ENCODE data around the gene PPP1R13B. TPM values are rescaled to one million over a fixed set of nuclear protein-coding genes. Genes with fewer than 3 reads are reported as not detected.
"Not testable (repeated sequence)": the region's sequence is repeated elsewhere in the genome, so short reads cannot be mapped to it uniquely, and the experiment has no call there.

The PPP1R13B gene
- total and polyA plus RNA-seq, 2 experiments from 2014 or later, result 9.4 to 20.2 TPM

- H4K20me1 ChIP-seq (ENCODE audit: insufficient read depth, poor library complexity, severe bottlenecking), result peaks cover 14% of the 10 kb centered on the region
- 97% methylated on average over 22 of the region's 22 CpGs for WGBS (ENCODE audit: low lambda C conversion rate, missing lambda C conversion rate)
- H3K27me3 ChIP-seq, result no peaks in the 10 kb centered on the region
- no peak overlapping the region for H3K4me2 ChIP-seq
- DNase-seq (ENCODE audit: low spot score), result no peak
- no peaks in the 10 kb centered on the region for H3K36me3 ChIP-seq (replicated peaks; ENCODE audit: insufficient read depth, low read depth)
- no peaks in the 10 kb centered on the region for H3K9me2 ChIP-seq (replicated peaks; ENCODE audit: insufficient read depth)
- H3K79me2 ChIP-seq, result peaks cover 10% of the 10 kb centered on the region
- no peak overlapping the region for H3K27ac ChIP-seq
- peaks cover 27% of the 10 kb centered on the region for H3K4me1 ChIP-seq (ENCODE audit: insufficient read depth)
- no peaks in the 10 kb centered on the region for H3K9me3 ChIP-seq (ENCODE audit: low read depth)
- H3K4me3 ChIP-seq, result no peak overlapping the region
- TF ChIP-seq CTCF (IDR thresholded peaks at IDR 0.05; ENCODE audit: poor library complexity) (no peak), EZH2 (IDR thresholded peaks at IDR 0.05; ENCODE audit: borderline replicate concordance) (no peak), EZH2phosphoT487 (IDR thresholded peaks at IDR 0.05; ENCODE audit: low read depth, severe bottlenecking, unreplicated experiment) (no peak)
- H2AFZ ChIP-seq, result no peak overlapping the region
These were observed 153.9 kb downstream of the PPP1R13B start for GRCh38 chr14:103693515-103693914.

- Histone ChIP-seq H3K36me3 (replicated peaks; ENCODE audit: insufficient read depth, low read depth) (no peaks in the 10 kb centered on the region), H4K20me1 (ENCODE audit: insufficient read depth, poor library complexity, severe bottlenecking) (peaks cover 14% of the 10 kb centered on the region), H3K27me3 (no peaks in the 10 kb centered on the region), H3K4me2 (no peak overlapping the region), H3K79me2 (peaks cover 10% of the 10 kb centered on the region), H3K27ac (no peak overlapping the region), H3K9me2 (replicated peaks; ENCODE audit: insufficient read depth) (no peaks in the 10 kb centered on the region), H3K4me3 (no peak overlapping the region), H3K4me1 (ENCODE audit: insufficient read depth) (peaks cover 26% of the 10 kb centered on the region), H3K9me3 (ENCODE audit: low read depth) (no peaks in the 10 kb centered on the region), H2AFZ (no peak overlapping the region)
- 90% methylated on average over 12 of the region's 12 CpGs for WGBS (ENCODE audit: low lambda C conversion rate, missing lambda C conversion rate)
- no peak for DNase-seq (ENCODE audit: low spot score)
- no peak for TF ChIP-seq EZH2phosphoT487 (IDR thresholded peaks at IDR 0.05; ENCODE audit: low read depth, severe bottlenecking, unreplicated experiment)
- no peak for TF ChIP-seq EZH2 (IDR thresholded peaks at IDR 0.05; ENCODE audit: borderline replicate concordance)
- no peak for TF ChIP-seq CTCF (IDR thresholded peaks at IDR 0.05; ENCODE audit: poor library complexity)
These were observed 154.5 kb downstream of the PPP1R13B start for GRCh38 chr14:103692871-103693270.

- no peak overlapping the region for H2AFZ ChIP-seq
- H3K4me1 ChIP-seq (ENCODE audit: insufficient read depth), result peaks cover 19% of the 10 kb centered on the region
- H3K36me3 ChIP-seq (replicated peaks; ENCODE audit: insufficient read depth, low read depth), result no peaks in the 10 kb centered on the region
- TF ChIP-seq EZH2 (IDR thresholded peaks at IDR 0.05; ENCODE audit: borderline replicate concordance), result no peak
- no peak for TF ChIP-seq EZH2phosphoT487 (IDR thresholded peaks at IDR 0.05; ENCODE audit: low read depth, severe bottlenecking, unreplicated experiment)
- TF ChIP-seq CTCF (IDR thresholded peaks at IDR 0.05; ENCODE audit: poor library complexity), result no peak
- H3K9me3 ChIP-seq (ENCODE audit: low read depth), result no peaks in the 10 kb centered on the region
- no peak for DNase-seq (ENCODE audit: low spot score)
- no peaks in the 10 kb centered on the region for H3K27me3 ChIP-seq
- H3K27ac ChIP-seq, result no peak overlapping the region
- WGBS (ENCODE audit: low lambda C conversion rate, missing lambda C conversion rate), result 100% methylated on average over 17 of the region's 17 CpGs
- no peak overlapping the region for H3K4me2 ChIP-seq
- H3K4me3 ChIP-seq, result no peak overlapping the region
- peaks cover 10% of the 10 kb centered on the region for H4K20me1 ChIP-seq (ENCODE audit: insufficient read depth, poor library complexity, severe bottlenecking)
- H3K9me2 ChIP-seq (replicated peaks; ENCODE audit: insufficient read depth), result no peaks in the 10 kb centered on the region
- peaks cover 10% of the 10 kb centered on the region for H3K79me2 ChIP-seq
These were observed 155.2 kb downstream of the PPP1R13B start for GRCh38 chr14:103692159-103692558.

GRCh38 chr14:103691655-103692054 lies 155.7 kb downstream of the PPP1R13B start:
- not testable (repeated sequence) for H2AFZ ChIP-seq; H3K9me3 ChIP-seq (ENCODE audit: low read depth); H4K20me1 ChIP-seq (ENCODE audit: insufficient read depth, poor library complexity, severe bottlenecking); H3K36me3 ChIP-seq (replicated peaks; ENCODE audit: insufficient read depth, low read depth); H3K27me3 ChIP-seq; H3K9me2 ChIP-seq (replicated peaks; ENCODE audit: insufficient read depth); H3K4me2 ChIP-seq; H3K27ac ChIP-seq; DNase-seq (ENCODE audit: low spot score); H3K4me3 ChIP-seq
- Histone ChIP-seq H3K4me1 (ENCODE audit: insufficient read depth) (peaks cover 14% of the 10 kb centered on the region), H3K79me2 (peaks cover 10% of the 10 kb centered on the region)
- WGBS (ENCODE audit: low lambda C conversion rate, missing lambda C conversion rate), result 95% methylated on average over 5 of the region's 5 CpGs
